K562 (cell line): ENCODE measurements around the gene TRIM27. TPM values are rescaled to one million over a fixed set of nuclear protein-coding genes. Genes with fewer than 3 reads are reported as not detected.

ENCODE experiments used
- ATF4 ChIP-seq: fragments of 450-650 bp; formaldehyde crosslinking; IDR thresholded peaks from 2 replicates; pipeline ENCODE4 v1.4.0; 2022; ENCODE audit warnings: mild to moderate bottlenecking, moderate library complexity
- BMI1 ChIP-seq: fragments of 150-350 bp; IDR thresholded peaks from 2 replicates; pipeline ENCODE4 v1.6.1; 2014; ENCODE audit warnings: low read length
- CEBPZ ChIP-seq: fragments of 150-350 bp; IDR thresholded peaks from 2 replicates; pipeline ENCODE4 v1.6.1; 2014; ENCODE audit warnings: low read depth, mild to moderate bottlenecking, low read length, borderline replicate concordance
- CHD2 ChIP-seq: IDR thresholded peaks from 2 replicates; pipeline ENCODE4 v1.6.1; 2011; ENCODE audit warnings: low read depth, low read length
- CTBP1 ChIP-seq: fragments of 450-650 bp; IDR thresholded peaks from 2 replicates; pipeline ENCODE4 v1.6.1; 2016; ENCODE audit warnings: borderline replicate concordance
- E2F1 ChIP-seq: sonication (generic); formaldehyde crosslinking; IDR thresholded peaks from 2 replicates; pipeline ENCODE4 v1.8.1; 2023; ENCODE audit warnings: mild to moderate bottlenecking, missing genetic modification reagents, moderate library complexity
- GABPB1 ChIP-seq: sonication (generic); formaldehyde crosslinking; IDR thresholded peaks from 2 replicates; pipeline ENCODE4 v1.8.0; 2022; ENCODE audit warnings: mild to moderate bottlenecking, missing genetic modification reagents
- GTF2A2 ChIP-seq: IDR thresholded peaks from 2 replicates; pipeline ENCODE4 v1.6.1; 2016; ENCODE audit warnings: mild to moderate bottlenecking, missing genetic modification characterization, missing compliant biosample characterization
- HOMEZ ChIP-seq: fragments of 250-450 bp; sonication (Bioruptor Pico); IDR thresholded peaks from 2 replicates; pipeline ENCODE4 v1.4.0; 2020; ENCODE audit warnings: mild to moderate bottlenecking, moderate library complexity
- L3MBTL2 ChIP-seq: fragments of 450-650 bp; IDR thresholded peaks from 2 replicates; pipeline ENCODE4 v1.6.1; 2016; ENCODE audit warnings: mild to moderate bottlenecking, moderate library complexity
- MIER1 ChIP-seq: fragments of 450-650 bp; IDR thresholded peaks from 2 replicates; pipeline ENCODE4 v1.6.1; 2016; ENCODE audit warnings: antibody characterized with exemption, mild to moderate bottlenecking, low read depth
- POLR2H ChIP-seq: IDR thresholded peaks from 2 replicates; pipeline ENCODE4 v1.6.1; 2016; ENCODE audit warnings: missing genetic modification characterization, low read depth, mild to moderate bottlenecking, control low read depth, missing compliant biosample characterization, moderate library complexity
- RBBP5 ChIP-seq: fragments of 200-600 bp; sonication (generic); IDR thresholded peaks from 2 replicates; pipeline ENCODE4 v1.6.1; 2012; ENCODE audit warnings: borderline replicate concordance, mild to moderate bottlenecking, low read length, control low read depth, inconsistent platforms; ENCODE audit not compliant: insufficient read depth, poor library complexity, severe bottlenecking
- SPI1 ChIP-seq: IDR thresholded peaks from 2 replicates; pipeline ENCODE4 v1.6.1; 2011; ENCODE audit warnings: low read depth, low read length, control low read depth, borderline replicate concordance
- ZBTB7A ChIP-seq: IDR thresholded peaks from 2 replicates; pipeline ENCODE4 v1.6.1; 2011; ENCODE audit warnings: low read depth, mild to moderate bottlenecking, low read length, moderate library complexity, borderline replicate concordance; ENCODE audit not compliant: control insufficient read depth
- ZNF212 ChIP-seq: fragments of 450-650 bp; formaldehyde crosslinking; IDR thresholded peaks from 2 replicates; pipeline ENCODE4 v1.4.0; 2020; ENCODE audit warnings: mild to moderate bottlenecking
- ZNF24 ChIP-seq: fragments of 450-650 bp; IDR thresholded peaks from 2 replicates; pipeline ENCODE4 v1.6.1; 2016
- ZNF740 ChIP-seq, 3 experiments: fragments of 200-800 bp in 1 of 3; sonication (Bioruptor generic) in 1 of 3; sonication (generic) in 1 of 3; formaldehyde crosslinking in 1 of 3; IDR thresholded peaks; 2 replicates each; pipeline versions ENCODE4 v1.6.1 to v1.8.0; 2016 to 2022; ENCODE audit warnings: mild to moderate bottlenecking in 2 of 3, missing compliant biosample characterization in 2 of 3, missing genetic modification characterization in 2 of 3, missing genetic modification reagents in 1 of 3
- ZNF79 ChIP-seq: fragments of 250-450 bp; sonication (Bioruptor Pico); IDR thresholded peaks from 2 replicates; pipeline ENCODE4 v1.4.0; 2020; ENCODE audit warnings: low read depth, mild to moderate bottlenecking, moderate library complexity
- polyA plus RNA-seq, 8 experiments: library from polyadenylated mRNA; depleted of rRNA in 4 of 8; stranded (reverse) in 5 of 8; unstranded in 3 of 8; fragments of >200 nt; fragmentation: Nextera tagmentation in 2 of 8; fragmentation: Illumina TruSeq in 1 of 8; extraction: Ambion mirVana in 2 of 8; extraction: Trizol in 1 of 8; gene quantifications; 2 replicates each; pipeline versions ENCODE4 v1.2.1 to v1.2.3, GENCODE V29; 2011 to 2014; ENCODE audit warnings: inconsistent platforms in 1 of 8, missing spikeins in 1 of 8
- total RNA-seq, 7 experiments: library from RNA; depleted of rRNA in 6 of 7; stranded (reverse); fragments of >200 nt in 6 of 7; fragmentation: Illumina TruSeq in 2 of 7; extraction: Trizol in 2 of 7; gene quantifications; 2 replicates each; pipeline versions ENCODE4 v1.2.1 to v1.2.3, GENCODE V29; 2011 to 2021; ENCODE audit warnings: low replicate concordance in 1 of 7

TRIM27 gene
- total and polyA plus RNA-seq, 9 of the 15 experiments (the other 6 are each of a cell fraction or from before 2014, with no cell fraction given): 37.7 to 235 (median 122) TPM

- no peak for TF ChIP-seq ZNF740 (CRISPR knock-in tag; IDR thresholded peaks at IDR 0.05)
- 0 out of 4 replicates have a peak, but pooled peaks of 1 of the 2 experiments have one; percentile 54 for TF ChIP-seq ZNF740 (tag; IDR thresholded peaks at IDR 0.05)
- no peak for TF ChIP-seq MIER1
- TF ChIP-seq RBBP5: no peak
- TF ChIP-seq GTF2A2 (tag): no peak
- TF ChIP-seq CEBPZ: no peak
- TF ChIP-seq ATF4 (CRISPR knock-in tag): no peak
- peak; percentile 100 for TF ChIP-seq POLR2H (tag)
- no peak; the same call in 1 of the 2 replicates for TF ChIP-seq BMI1
- TF ChIP-seq HOMEZ (CRISPR knock-in tag): no peak
- no peak; the same call in 1 of the 2 replicates for TF ChIP-seq GABPB1 (CRISPR knock-in tag)
- TF ChIP-seq ZNF24: peak; percentile 41; the same call in 1 of the 2 replicates
- no peak for TF ChIP-seq E2F1 (CRISPR knock-in tag)
- no peak for TF ChIP-seq ZNF79 (CRISPR knock-in tag)
- TF ChIP-seq CTBP1: no peak
- 0 out of 2 replicates have a peak, but pooled peaks have one; percentile 33 for TF ChIP-seq CHD2
- no peak for TF ChIP-seq ZNF212 (CRISPR knock-in tag)
- no peak for TF ChIP-seq ZBTB7A
- no peak for TF ChIP-seq SPI1
- TF ChIP-seq L3MBTL2: peak; percentile 89
These were observed 29.3 kb upstream of the TRIM27 start (continued) for GRCh38 chr6:28953039-28953584.
